ENCODE results near the gene GSTM3.
"Not testable (repeated sequence)": the region's sequence is repeated elsewhere in the genome, so short reads cannot be mapped to it uniquely, and the experiment has no call there.

Gene GSTM3

GRCh38 chr1:109691759-109692158 lies 49.1 kb downstream of the GSTM3 start:
- DNase-seq: no peak

GRCh38 chr1:109689844-109690405 lies 50.9 kb downstream of the GSTM3 start:
- no peak for DNase-seq

- peak in 1 of 2 donors; percentile 78 for DNase-seq
These were observed 53.0 kb downstream of the GSTM3 start, which contains the start of gene GSTM1 for GRCh38 chr1:109687641-109688499. TSS of gene GSTM1 (plus strand) at chr1:109687817. CDS start at chr1:109687874, 57 bp downstream.

- DNase-seq: not testable (repeated sequence)
These were observed 53.7 kb downstream of the GSTM3 start for GRCh38 chr1:109687109-109687508.

GRCh38 chr1:109685890-109686289 lies 54.9 kb downstream of the GSTM3 start:
- DNase-seq: not testable (repeated sequence)

GRCh38 chr1:109685399-109685798 lies 55.4 kb downstream of the GSTM3 start:
- DNase-seq: not testable (repeated sequence)

GRCh38 chr1:109684777-109685176 lies 56.1 kb downstream of the GSTM3 start:
- DNase-seq: not testable (repeated sequence)
